Measurements from ENCODE around the gene ZNF598. TPM values are rescaled to one million over a fixed set of nuclear protein-coding genes. Genes with fewer than 3 reads are reported as not detected.
A peak's percentile ranks its signal among the peaks of the same experiment; 100 is the strongest.

Gene ZNF598
- total RNA-seq, 1 experiment from 2014 or later: 70.9 TPM

DNA sequence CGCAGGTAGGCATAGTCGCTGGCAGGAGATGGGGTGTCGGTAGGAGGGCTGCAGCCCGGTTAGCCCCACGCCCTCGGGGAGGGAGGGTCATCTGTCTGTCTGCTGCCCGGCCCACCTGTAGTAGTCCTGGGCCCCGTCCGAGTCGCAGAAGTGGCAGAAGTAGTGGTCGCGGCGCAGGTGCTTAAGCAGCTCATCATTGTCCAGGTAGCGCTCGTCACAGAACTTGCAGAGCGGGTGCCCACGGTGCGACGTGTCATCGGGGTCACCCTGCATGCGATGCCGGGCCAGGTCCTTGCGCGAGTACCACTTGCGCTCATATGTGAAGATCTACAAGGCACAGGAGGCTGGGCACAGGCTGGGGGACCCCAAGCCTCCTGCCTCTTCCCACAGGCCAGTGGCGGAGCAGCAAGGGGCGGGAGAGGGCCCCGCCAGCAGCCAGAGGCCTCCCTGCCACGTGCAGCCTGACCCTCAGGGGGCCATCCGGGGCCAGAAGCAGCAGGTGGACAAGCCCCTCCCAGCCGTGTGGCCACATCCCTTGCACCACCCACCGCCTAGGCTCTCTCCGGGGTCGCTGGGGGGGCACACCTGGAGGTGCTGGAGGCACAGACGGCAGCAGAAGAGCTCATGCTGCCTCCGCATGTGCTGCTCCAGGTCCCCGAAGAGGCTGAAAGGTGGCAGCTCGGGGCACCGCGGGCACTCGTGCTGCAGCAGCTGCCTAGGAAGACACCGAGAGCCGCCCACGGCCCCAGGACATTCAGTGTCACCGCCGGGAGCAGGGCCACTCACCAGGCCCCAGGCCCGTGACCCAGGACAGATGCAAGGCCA, 7.0 kb downstream of the ZNF598 start:
- Histone ChIP-seq H3K23ac (ENCODE audit: insufficient read length, low read depth, low read length) (no peak overlapping the region), H3K27ac (ENCODE audit: insufficient read length, low read depth, low read length) (no peak overlapping the region), H4K91ac (ENCODE audit: insufficient read length, low read depth, low read length) (no peak overlapping the region), H2AFZ (ENCODE audit: low read length) (no peak overlapping the region), H3K56ac (ENCODE audit: insufficient read length, low read depth, low read length) (no peak overlapping the region), H2BK20ac (ENCODE audit: low read depth, low read length, poor library complexity, severe bottlenecking) (no peak overlapping the region), H2BK15ac (ENCODE audit: low read depth, low read length) (no peak overlapping the region), H4K20me1 (ENCODE audit: control insufficient read depth, insufficient read depth, insufficient read length) (no peaks in the 10 kb centered on the region), H3K14ac (ENCODE audit: insufficient read depth, low read length) (no peak overlapping the region), H3K9me3 (ENCODE audit: control insufficient read depth, low read depth, low read length) (no peaks in the 10 kb centered on the region), H2AK5ac (ENCODE audit: insufficient read length, low read length) (no peak overlapping the region), H3K4me2 (ENCODE audit: insufficient read depth, insufficient read length, low read length) (no peak overlapping the region), H2BK5ac (ENCODE audit: insufficient read length, low read length) (no peak overlapping the region), H4K8ac (replicated peaks; ENCODE audit: insufficient read length, low read depth, low read length) (no peak overlapping the region), H3K79me1 (ENCODE audit: insufficient read depth, low read depth, low read length, poor library complexity, severe bottlenecking) (peaks cover 17% of the 10 kb centered on the region), H3K4me1 (ENCODE audit: insufficient read depth, low read length) (peaks cover 1% of the 10 kb centered on the region; the same call in 1 of the 2 replicates), H3K27me3 (ENCODE audit: insufficient read depth, low read length) (no peaks in the 10 kb centered on the region), H3T11ph (ENCODE audit: low read length) (no peak overlapping the region), H3K79me2 (ENCODE audit: insufficient read depth, low read length) (peaks cover 13% of the 10 kb centered on the region; the same call in 1 of the 2 replicates), H2BK120ac (ENCODE audit: low read depth, low read length, poor library complexity, severe bottlenecking) (no peak overlapping the region), H3K18ac (ENCODE audit: insufficient read length, low read depth, low read length) (no peak overlapping the region), H3K4ac (ENCODE audit: low read depth, low read length) (no peak overlapping the region), H4K5ac (ENCODE audit: insufficient read length, low read depth, low read length) (no peak overlapping the region), H3K23me2 (ENCODE audit: insufficient read length, low read depth, low read length, poor library complexity, severe bottlenecking) (no peaks in the 10 kb centered on the region), H2BK12ac (ENCODE audit: insufficient read length, low read depth, low read length) (no peak overlapping the region), H3K9ac (ENCODE audit: extremely low read depth, insufficient read length, low read length) (no peak overlapping the region)
- Mint-ChIP-seq H3K27me3 (ENCODE audit: low read depth) (no peaks in the 10 kb centered on the region), H3K27ac (0 out of 7 replicates have a peak overlapping the region, but pooled peaks of 1 of the 3 experiments have one; percentile 44), H3K36me3 (ENCODE audit: insufficient read depth in 1 of 3, low read depth in 3 of 3) (peaks cover 18 to 44% (median 44%) of the 10 kb centered on the region in 3 experiments), H3K9me3 (no peaks in the 10 kb centered on the region), H3K4me1 (peaks cover 8 to 19% of the 10 kb centered on the region in 2 experiments), H3K4me3 (no peak overlapping the region)
- DNase-seq: no peak
- TF ChIP-seq, protein P1, sequence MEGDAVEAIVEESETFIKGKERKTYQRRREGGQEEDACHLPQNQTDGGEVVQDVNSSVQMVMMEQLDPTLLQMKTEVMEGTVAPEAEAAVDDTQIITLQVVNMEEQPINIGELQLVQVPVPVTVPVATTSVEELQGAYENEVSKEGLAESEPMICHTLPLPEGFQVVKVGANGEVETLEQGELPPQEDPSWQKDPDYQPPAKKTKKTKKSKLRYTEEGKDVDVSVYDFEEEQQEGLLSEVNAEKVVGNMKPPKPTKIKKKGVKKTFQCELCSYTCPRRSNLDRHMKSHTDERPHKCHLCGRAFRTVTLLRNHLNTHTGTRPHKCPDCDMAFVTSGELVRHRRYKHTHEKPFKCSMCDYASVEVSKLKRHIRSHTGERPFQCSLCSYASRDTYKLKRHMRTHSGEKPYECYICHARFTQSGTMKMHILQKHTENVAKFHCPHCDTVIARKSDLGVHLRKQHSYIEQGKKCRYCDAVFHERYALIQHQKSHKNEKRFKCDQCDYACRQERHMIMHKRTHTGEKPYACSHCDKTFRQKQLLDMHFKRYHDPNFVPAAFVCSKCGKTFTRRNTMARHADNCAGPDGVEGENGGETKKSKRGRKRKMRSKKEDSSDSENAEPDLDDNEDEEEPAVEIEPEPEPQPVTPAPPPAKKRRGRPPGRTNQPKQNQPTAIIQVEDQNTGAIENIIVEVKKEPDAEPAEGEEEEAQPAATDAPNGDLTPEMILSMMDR (conservative IDR thresholded peaks at IDR 0.05): no peak
- WGBS (ENCODE audit: extremely low coverage, insufficient read length, low lambda C conversion rate): no CpG with 5 or more reads among the region's 47 CpGs
